GM12801 (cell line): ENCODE data around the gene SYTL3.

Experiments
- CTCF ChIP-seq: IDR thresholded peaks from one replicate; pipeline ENCODE4 v1.5.1; 2011; ENCODE audit warnings: control low read depth; ENCODE audit not compliant: insufficient read length; ENCODE audit errors: extremely low read depth

Gene SYTL3

GRCh38 chr6:158669145-158670035, 19.5 kb downstream of the SYTL3 start:
- TF ChIP-seq CTCF: no peak

GRCh38 chr6:158672726-158673125, 22.9 kb downstream of the SYTL3 start:
- no peak for TF ChIP-seq CTCF

- no peak for TF ChIP-seq CTCF
Observed at GRCh38 chr6:158674342-158675131, 24.7 kb downstream of the SYTL3 start.

- no peak for TF ChIP-seq CTCF
Observed at GRCh38 chr6:158677906-158678578, 28.2 kb downstream of the SYTL3 start.

GRCh38 chr6:158680015-158680414, 30.2 kb downstream of the SYTL3 start:
- TF ChIP-seq CTCF: no peak

- TF ChIP-seq CTCF: no peak
Observed at GRCh38 chr6:158680481-158680880, 30.6 kb downstream of the SYTL3 start.

GRCh38 chr6:158684311-158684710, 34.5 kb downstream of the SYTL3 start:
- no peak for TF ChIP-seq CTCF
